GM19238 (cell line): ENCODE results near the gene CYP27B1.

Experiments used
- DNase-seq: peaks from one replicate; pipeline ENCODE4 v3.0.0; 2011; ENCODE audit warnings: low spot score; ENCODE audit not compliant: insufficient read length

The CYP27B1 gene, protein sequence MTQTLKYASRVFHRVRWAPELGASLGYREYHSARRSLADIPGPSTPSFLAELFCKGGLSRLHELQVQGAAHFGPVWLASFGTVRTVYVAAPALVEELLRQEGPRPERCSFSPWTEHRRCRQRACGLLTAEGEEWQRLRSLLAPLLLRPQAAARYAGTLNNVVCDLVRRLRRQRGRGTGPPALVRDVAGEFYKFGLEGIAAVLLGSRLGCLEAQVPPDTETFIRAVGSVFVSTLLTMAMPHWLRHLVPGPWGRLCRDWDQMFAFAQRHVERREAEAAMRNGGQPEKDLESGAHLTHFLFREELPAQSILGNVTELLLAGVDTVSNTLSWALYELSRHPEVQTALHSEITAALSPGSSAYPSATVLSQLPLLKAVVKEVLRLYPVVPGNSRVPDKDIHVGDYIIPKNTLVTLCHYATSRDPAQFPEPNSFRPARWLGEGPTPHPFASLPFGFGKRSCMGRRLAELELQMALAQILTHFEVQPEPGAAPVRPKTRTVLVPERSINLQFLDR

DNA sequence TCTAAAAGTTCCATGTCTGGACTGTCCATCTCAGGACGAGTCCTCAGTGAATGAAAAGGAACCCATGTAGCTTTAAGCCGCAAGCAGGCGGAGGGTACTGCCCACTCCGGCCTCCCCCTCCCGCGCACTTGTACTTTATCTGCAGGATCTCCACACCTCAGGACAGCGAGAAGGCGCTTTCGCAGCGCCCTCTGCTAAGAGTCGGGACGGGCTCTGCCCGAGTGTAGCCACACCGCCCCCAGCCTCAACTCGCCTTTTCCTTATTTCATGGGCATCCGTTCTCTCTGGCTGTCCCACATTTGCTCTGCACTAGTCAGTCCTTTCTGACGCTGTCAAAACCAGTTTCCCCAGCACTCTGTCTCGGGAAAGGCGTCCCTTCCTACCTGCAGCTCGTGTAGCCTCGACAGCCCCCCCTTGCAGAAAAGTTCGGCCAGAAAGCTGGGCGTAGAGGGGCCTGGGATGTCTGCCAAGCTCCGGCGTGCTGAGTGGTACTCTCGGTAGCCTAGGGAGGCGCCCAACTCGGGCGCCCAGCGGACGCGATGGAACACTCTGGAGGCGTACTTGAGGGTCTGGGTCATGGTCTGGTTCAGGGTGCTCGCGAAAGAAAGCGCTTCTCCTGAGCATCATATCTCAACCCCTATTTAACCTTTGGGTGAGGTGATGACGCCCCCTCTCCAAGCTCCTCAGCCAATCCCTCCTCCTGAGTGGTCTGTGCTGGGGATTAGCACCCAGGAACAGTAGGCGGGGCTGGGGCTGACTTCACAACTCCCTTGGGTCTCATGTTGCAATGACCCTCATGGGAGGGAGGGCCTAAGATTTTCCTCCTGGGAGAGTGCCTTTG is at the start of gene CYP27B1:
Gene CYP27B1, minus strand, starts transcription at position 615 of the 841 bp plus-strand sequence. Its CDS starts 37 bp downstream, at position 578.
- DNase-seq: no peak

GRCh38 chr12:57816001-57816854 is 49.4 kb upstream of the CYP27B1 start:
- DNase-seq: no peak

GRCh38 chr12:57815177-57816000 is 48.5 kb upstream of the CYP27B1 start:
- DNase-seq: no peak

DNA sequence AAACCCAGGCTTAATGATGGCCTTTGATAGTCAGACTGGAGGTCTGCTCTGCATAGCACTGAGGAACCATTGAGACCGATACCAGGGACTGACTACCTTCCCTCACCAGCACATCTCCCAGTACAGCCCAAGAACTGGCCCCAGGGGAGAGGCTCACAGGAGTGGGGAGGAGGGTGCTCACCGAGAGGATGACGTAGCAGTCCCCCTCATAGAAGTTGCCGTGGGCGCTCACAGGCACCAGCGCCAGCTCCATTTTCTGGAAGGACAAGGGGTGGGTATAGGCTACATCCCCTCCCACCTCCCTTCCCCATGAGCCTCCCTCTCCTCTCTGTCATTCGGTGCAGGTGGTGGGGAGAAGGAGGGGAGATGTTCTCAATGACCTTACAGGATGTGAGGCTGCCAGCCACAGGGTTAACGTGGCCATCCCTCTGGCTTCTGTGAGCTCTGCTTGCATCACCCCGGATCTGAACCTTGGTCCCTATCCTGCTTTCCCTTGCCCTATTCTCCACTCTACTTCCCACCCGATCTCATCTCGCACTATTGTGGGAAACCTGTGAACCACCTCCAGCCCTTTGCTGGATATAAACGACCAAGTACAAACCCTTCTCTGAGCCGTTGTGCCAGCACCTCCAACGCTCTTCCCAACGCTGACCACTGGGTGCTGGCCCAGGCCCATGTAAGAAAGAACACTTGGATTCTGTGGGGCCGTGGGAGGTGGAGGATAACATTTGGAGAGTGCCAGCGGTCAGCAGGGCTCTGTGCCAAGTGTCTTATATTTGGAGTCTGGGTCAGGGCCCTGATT is 47.3 kb upstream of the CYP27B1 start:
- DNase-seq: no peak

DNA sequence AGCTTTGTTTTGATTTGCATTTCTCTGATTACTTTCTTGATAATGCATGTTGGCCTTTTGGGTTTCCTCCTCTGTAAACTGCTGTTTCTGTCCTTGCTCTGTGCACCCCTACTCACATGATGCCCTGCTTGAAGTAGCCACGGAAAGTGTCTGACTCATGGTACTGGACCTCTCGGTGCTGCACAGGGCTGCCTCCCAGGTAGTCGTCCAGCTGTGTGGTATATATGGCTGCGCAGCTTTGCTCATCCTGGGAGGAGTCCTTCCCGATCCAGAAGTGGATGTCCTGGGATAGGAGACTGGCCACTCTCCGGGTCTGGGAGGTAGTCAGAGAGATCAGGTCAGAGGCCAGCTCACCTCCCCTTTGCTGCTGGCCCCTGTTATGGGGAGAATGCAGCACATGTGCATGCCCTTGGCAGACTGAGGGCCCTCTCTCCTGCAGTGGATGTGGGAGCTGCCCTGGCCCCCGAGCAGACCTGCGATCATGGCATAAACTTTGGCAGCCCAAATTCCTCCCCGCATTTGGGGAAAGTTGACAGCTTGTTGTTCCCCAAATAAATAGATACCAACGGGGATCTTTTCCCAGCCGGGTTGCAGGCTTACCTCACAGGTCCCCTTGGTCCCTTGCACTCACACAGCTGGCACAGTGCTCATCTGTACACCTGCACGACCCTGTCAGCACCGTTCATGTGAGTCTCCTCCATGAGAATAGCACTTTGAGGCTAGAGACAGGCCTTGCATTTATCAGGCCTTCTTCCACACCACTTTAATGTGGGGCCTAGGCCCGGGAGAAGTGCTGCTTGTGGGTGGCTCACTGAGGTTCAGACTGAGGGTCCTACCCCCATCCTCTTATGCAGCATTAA is 46.5 kb upstream of the CYP27B1 start:
- no peak for DNase-seq

- DNase-seq: no peak
Measured at GRCh38 chr12:57811028-57811755, 44.3 kb upstream of the CYP27B1 start.

- no peak for DNase-seq
Measured at GRCh38 chr12:57810450-57810849, 43.6 kb upstream of the CYP27B1 start.

- no peak for DNase-seq
Measured at GRCh38 chr12:57809425-57809824, 42.5 kb upstream of the CYP27B1 start.

GRCh38 chr12:57808351-57808750 is 41.5 kb upstream of the CYP27B1 start:
- DNase-seq: no peak

DNA sequence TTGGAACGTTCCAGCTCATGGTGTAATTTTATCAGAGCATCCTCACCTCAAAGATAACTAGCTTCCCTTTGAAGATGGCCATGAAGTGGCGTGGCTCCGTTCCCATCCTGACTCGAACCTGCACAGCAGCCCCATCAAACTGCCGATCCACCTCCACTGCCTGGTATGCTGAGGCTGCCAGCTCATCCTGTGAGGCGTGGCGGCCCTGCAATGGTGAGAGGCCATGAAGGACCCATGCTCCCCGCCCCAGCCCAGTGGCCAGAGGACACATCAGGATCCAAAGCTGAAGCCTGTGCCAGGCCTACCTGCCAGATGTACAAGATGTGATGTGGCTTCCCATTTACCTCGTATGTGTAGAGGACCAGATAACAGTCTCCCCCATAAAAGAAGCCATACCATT is 40.4 kb upstream of the CYP27B1 start:
- no peak for DNase-seq

DNA sequence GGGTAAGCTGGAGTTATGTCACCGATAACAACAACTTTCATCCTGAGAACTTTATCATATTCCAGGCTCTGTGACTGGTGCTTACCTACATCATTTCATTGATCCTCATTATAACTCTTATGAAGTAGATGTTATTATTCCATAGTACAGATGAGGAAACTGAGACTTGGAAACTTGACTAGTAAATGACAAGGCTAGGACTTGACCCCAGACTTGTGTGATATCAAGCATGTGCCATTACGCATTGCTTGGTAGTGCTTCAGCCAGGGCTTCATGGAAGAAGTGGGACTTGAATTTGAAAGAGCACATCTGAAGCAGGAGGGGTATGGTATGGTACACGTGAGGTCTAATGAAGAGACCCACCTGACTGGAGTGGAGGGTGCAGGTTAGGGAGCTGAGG is 39.8 kb upstream of the CYP27B1 start:
- DNase-seq: no peak

- no peak for DNase-seq
Measured at GRCh38 chr12:57803319-57803893, 36.5 kb upstream of the CYP27B1 start.

DNA sequence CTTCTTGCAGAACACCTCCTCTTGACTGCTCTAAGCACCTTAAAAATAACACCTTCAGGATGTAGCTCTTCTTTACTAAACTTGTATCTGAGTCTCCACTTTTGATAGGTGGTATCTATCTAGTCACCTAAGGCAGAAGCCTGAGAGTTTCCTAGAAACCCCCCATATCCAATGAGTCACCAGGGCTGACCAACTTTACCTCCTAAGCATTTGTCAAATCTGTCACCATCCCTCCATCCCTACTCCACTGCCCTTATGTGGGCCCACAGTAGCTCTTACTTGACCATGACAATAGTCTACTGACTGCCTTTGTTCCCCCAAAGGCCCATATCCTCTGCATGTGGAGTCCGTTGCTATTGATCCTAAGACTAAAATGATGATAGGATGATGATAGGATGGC is 35.7 kb upstream of the CYP27B1 start:
- DNase-seq: no peak

GRCh38 chr12:57800965-57801364 is 34.1 kb upstream of the CYP27B1 start:
- no peak for DNase-seq

DNA sequence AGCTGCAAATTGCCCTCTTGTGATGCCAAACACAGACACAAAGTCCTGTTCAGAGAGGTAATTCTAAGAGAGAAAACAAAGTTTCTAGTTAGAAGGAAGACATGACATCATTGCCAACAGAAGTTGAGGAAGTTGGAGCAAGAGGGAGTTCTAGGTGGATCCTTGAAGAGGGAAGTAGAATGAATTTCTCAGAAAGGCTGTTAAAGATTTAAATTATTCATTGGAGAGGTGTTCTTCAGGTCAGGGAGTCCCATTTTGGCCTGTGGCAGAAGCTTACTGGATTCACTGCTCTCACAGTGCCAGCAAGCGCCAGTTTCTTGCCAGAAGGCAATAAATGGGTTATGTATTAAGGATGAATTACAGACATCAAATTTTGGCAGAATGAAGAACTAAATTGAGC is 31.1 kb upstream of the CYP27B1 start:
- no peak for DNase-seq

GRCh38 chr12:57796996-57797395 is 30.1 kb upstream of the CYP27B1 start:
- DNase-seq: no peak

- DNase-seq: no peak
Measured at GRCh38 chr12:57795354-57795753, 28.5 kb upstream of the CYP27B1 start.

DNA sequence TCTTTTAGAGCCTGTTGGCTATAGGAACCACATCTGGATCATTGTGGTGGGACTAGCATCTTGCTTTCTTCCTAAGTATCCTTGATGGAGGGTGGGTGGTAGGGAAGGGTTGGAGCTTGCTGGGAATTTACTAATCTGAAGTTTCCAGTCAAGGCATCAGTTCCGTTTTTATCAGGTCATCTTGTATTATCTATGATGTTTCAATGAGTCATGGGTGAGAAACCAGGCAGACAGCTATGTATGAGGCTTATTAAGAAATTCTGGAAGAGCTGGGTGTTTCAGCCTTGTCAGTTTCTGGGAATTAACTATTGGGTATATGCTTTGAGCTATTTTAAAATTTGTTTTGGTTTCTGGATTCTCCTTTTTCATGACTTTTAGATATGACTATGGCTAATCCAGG is 27.0 kb upstream of the CYP27B1 start:
- DNase-seq: no peak
